ENCODE data around the gene CNOT4. TPM values are rescaled to one million over a fixed set of nuclear protein-coding genes. Genes with fewer than 3 reads are reported as not detected.

CNOT4 gene
- total RNA-seq, 1 experiment from 2014 or later = 16.6 TPM

GRCh38 chr7:135386776-135387175, 123.1 kb downstream of the CNOT4 start:
- intact Hi-C loops (cut with micrococcal nuclease) = no loop called here
- Histone ChIP-seq H2AFZ (ENCODE audit: low read depth, low read length, poor library complexity, severe bottlenecking) (no peak overlapping the region), H3K27ac (ENCODE audit: low read depth, low read length) (no peak overlapping the region), H3K36me3 (ENCODE audit: control insufficient read depth in 1 of 2, insufficient read depth in 2 of 2, low read length in 2 of 2) (no peaks in the 10 kb centered on the region), H3K4me3 (replicated peaks in 1 of 2; ENCODE audit: low read depth in 1 of 2, low read length in 2 of 2) (no peak overlapping the region), H3K9ac (ENCODE audit: low read length) (no peak overlapping the region), H3K4me2 (ENCODE audit: low read length) (no peak overlapping the region), H3K27me3 (ENCODE audit: insufficient read depth, low read length) (no peaks in the 10 kb centered on the region), H3K9me3 (ENCODE audit: control insufficient read depth in 1 of 2, insufficient read depth in 1 of 2, low read depth in 1 of 2, low read length in 2 of 2) (no peaks in the 10 kb centered on the region), H3K9me2 (ENCODE audit: insufficient read depth) (no peaks in the 10 kb centered on the region), H4K20me1 (ENCODE audit: insufficient read depth) (peaks cover 8% of the 10 kb centered on the region; the same call in 1 of the 2 replicates), H3K79me2 (ENCODE audit: insufficient read depth, low read length) (no peaks in the 10 kb centered on the region; the same call in 1 of the 2 replicates), H3K4me1 (ENCODE audit: control insufficient read depth in 1 of 2, insufficient read depth in 2 of 2, low read length in 2 of 2) (no peaks in the 10 kb centered on the region)
- ChIA-PET RAD21 (ENCODE audit: low non-redundant PET in 1 of 2, low total read pairs in 2 of 2, uncharacterized antibody in 2 of 2, unreplicated experiment in 2 of 2) (no interaction called here), CTCF (no interaction called here), POLR2A (no interaction called here)
- DNase-seq (ENCODE audit: low read depth, low spot score) = no peak
- ATAC-seq = no peak
- BruUV-seq (replicated peaks) = no TSS peak
- TF ChIP-seq EGR1 (IDR thresholded peaks at IDR 0.05; ENCODE audit: low read depth) = no peak
- no peak for TF ChIP-seq RAD21 (IDR thresholded peaks at IDR 0.05; ENCODE audit: low read depth)
- no peak for TF ChIP-seq JUND (IDR thresholded peaks at IDR 0.05)
- TF ChIP-seq REST (IDR thresholded peaks at IDR 0.05; ENCODE audit: low read depth) = no peak
- no peak for TF ChIP-seq ZNF274 (IDR thresholded peaks at IDR 0.05; ENCODE audit: low read depth, low read length)
- TF ChIP-seq EZH2 (IDR thresholded peaks at IDR 0.05) = no peak
- TF ChIP-seq TCF7L2 (IDR thresholded peaks at IDR 0.05; ENCODE audit: borderline replicate concordance, extremely low read depth, insufficient read depth, insufficient read length) = no peak
- TF ChIP-seq ZBTB33 (IDR thresholded peaks at IDR 0.05; ENCODE audit: extremely low read depth, insufficient replicate concordance, low read length) = no peak
- TF ChIP-seq, protein P1, sequence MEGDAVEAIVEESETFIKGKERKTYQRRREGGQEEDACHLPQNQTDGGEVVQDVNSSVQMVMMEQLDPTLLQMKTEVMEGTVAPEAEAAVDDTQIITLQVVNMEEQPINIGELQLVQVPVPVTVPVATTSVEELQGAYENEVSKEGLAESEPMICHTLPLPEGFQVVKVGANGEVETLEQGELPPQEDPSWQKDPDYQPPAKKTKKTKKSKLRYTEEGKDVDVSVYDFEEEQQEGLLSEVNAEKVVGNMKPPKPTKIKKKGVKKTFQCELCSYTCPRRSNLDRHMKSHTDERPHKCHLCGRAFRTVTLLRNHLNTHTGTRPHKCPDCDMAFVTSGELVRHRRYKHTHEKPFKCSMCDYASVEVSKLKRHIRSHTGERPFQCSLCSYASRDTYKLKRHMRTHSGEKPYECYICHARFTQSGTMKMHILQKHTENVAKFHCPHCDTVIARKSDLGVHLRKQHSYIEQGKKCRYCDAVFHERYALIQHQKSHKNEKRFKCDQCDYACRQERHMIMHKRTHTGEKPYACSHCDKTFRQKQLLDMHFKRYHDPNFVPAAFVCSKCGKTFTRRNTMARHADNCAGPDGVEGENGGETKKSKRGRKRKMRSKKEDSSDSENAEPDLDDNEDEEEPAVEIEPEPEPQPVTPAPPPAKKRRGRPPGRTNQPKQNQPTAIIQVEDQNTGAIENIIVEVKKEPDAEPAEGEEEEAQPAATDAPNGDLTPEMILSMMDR (IDR thresholded peaks at IDR 0.05 in 2 of 3, conservative IDR thresholded peaks at IDR 0.05 in 1 of 3; ENCODE audit: borderline replicate concordance in 1 of 3, insufficient read depth in 1 of 3, low read depth in 2 of 3, low read length in 2 of 3) = no peak
- no peak for TF ChIP-seq SIN3A (IDR thresholded peaks at IDR 0.05; ENCODE audit: low read depth)
- TF ChIP-seq FOSL1 (IDR thresholded peaks at IDR 0.05; ENCODE audit: low read depth) = no peak
- no peak for TF ChIP-seq CBX3 (IDR thresholded peaks at IDR 0.05; ENCODE audit: low read depth)
- TF ChIP-seq ATF3 (IDR thresholded peaks at IDR 0.05) = no peak
